Measurements from ENCODE around the gene KRTAP10-3.

DNA sequence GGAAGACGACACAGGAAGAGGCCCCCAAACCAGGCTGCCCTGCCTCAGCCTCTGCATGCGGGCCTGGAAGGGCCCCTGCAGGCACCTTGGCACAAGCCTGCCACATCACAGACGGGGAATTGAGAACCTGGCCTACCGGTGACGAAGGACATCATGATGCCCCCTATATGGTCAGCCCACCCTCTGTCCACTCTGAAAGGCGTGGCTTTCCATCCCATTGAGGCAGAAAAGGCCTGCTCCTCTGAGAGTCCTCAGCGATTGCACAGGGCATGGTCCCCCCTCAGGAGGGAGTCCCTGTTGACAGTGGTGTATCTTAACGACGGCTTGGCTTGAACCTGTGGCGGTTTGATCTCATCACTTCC is 30.0 kb downstream of the KRTAP10-3 start:
- TF ChIP-seq POLR2A (IDR thresholded peaks at IDR 0.05): no peak
- TF ChIP-seq, protein P1, sequence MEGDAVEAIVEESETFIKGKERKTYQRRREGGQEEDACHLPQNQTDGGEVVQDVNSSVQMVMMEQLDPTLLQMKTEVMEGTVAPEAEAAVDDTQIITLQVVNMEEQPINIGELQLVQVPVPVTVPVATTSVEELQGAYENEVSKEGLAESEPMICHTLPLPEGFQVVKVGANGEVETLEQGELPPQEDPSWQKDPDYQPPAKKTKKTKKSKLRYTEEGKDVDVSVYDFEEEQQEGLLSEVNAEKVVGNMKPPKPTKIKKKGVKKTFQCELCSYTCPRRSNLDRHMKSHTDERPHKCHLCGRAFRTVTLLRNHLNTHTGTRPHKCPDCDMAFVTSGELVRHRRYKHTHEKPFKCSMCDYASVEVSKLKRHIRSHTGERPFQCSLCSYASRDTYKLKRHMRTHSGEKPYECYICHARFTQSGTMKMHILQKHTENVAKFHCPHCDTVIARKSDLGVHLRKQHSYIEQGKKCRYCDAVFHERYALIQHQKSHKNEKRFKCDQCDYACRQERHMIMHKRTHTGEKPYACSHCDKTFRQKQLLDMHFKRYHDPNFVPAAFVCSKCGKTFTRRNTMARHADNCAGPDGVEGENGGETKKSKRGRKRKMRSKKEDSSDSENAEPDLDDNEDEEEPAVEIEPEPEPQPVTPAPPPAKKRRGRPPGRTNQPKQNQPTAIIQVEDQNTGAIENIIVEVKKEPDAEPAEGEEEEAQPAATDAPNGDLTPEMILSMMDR (IDR thresholded peaks at IDR 0.05): no peak

Data from body of pancreas (tissue), 4 donors.